WERI-Rb-1 (cell line): ENCODE measurements around the gene ZNF692.

ENCODE experiments used
- DNase-seq: peaks from one replicate; pipeline ENCODE4 v3.0.0-alpha.2; 2020
- H3K27ac ChIP-seq: fragments of 250-450 bp; sonication (Bioruptor Pico); 2 replicates; pipeline ENCODE4 v1.5.1; 2020; ENCODE audit warnings: mild to moderate bottlenecking, moderate library complexity
- H3K27me3 ChIP-seq: fragments of 250-450 bp; sonication (Bioruptor Pico); 2 replicates; pipeline ENCODE4 v1.5.1; 2021; ENCODE audit warnings: mild to moderate bottlenecking, low read depth, moderate library complexity; ENCODE audit not compliant: insufficient read depth, severe bottlenecking
- H3K36me3 ChIP-seq: fragments of 250-450 bp; sonication (Bioruptor Pico); 2 replicates; pipeline ENCODE4 v1.5.1; 2020; ENCODE audit warnings: mild to moderate bottlenecking, moderate library complexity
- H3K4me3 ChIP-seq: 2 replicates; pipeline ENCODE4 v1.5.1; 2011; ENCODE audit warnings: low read depth, mild to moderate bottlenecking, control low read depth, low read length
- H3K9me3 ChIP-seq: fragments of 250-450 bp; sonication (Bioruptor Pico); 2 replicates; pipeline ENCODE4 v1.5.1; 2021; ENCODE audit warnings: mild to moderate bottlenecking, moderate library complexity; ENCODE audit not compliant: severe bottlenecking
- CTCF ChIP-seq: IDR thresholded peaks from 2 replicates; pipeline ENCODE4 v1.5.1; 2011; ENCODE audit warnings: low read depth, mild to moderate bottlenecking, control low read depth, inconsistent platforms, low read length

Gene ZNF692

GRCh38 chr1:248823517-248824001, 35.3 kb downstream of the ZNF692 start:
- DNase-seq: no peak
- TF ChIP-seq CTCF: no peak
- Histone ChIP-seq H3K27ac (no peak overlapping the region), H3K4me3 (no peak overlapping the region), H3K9me3 (no peaks in the 10 kb centered on the region), H3K27me3 (no peaks in the 10 kb centered on the region), H3K36me3 (peaks cover 42% of the 10 kb centered on the region)

GRCh38 chr1:248822148-248823032, 36.5 kb downstream of the ZNF692 start:
- no peak overlapping the region for H3K4me3 ChIP-seq
- H3K27me3 ChIP-seq: no peaks in the 10 kb centered on the region
- TF ChIP-seq CTCF: no peak
- no peaks in the 10 kb centered on the region for H3K9me3 ChIP-seq
- DNase-seq: no peak
- H3K36me3 ChIP-seq: peaks cover 42% of the 10 kb centered on the region
- no peak overlapping the region for H3K27ac ChIP-seq

GRCh38 chr1:248821641-248822040, 37.2 kb downstream of the ZNF692 start:
- Histone ChIP-seq H3K27me3 (no peaks in the 10 kb centered on the region), H3K9me3 (no peaks in the 10 kb centered on the region), H3K4me3 (no peak overlapping the region), H3K36me3 (peaks cover 47% of the 10 kb centered on the region), H3K27ac (no peak overlapping the region)
- DNase-seq: no peak
- no peak for TF ChIP-seq CTCF

- TF ChIP-seq CTCF: no peak
- H3K4me3 ChIP-seq: no peak overlapping the region
These were observed 37.8 kb downstream of the ZNF692 start for GRCh38 chr1:248821101-248821500.

GRCh38 chr1:248820041-248820585, 38.8 kb downstream of the ZNF692 start:
- Histone ChIP-seq H3K9me3 (no peaks in the 10 kb centered on the region), H3K27ac (no peak overlapping the region), H3K27me3 (no peaks in the 10 kb centered on the region), H3K4me3 (no peak overlapping the region), H3K36me3 (peaks cover 60% of the 10 kb centered on the region)
- DNase-seq: no peak
- TF ChIP-seq CTCF: no peak

More at GRCh38 chr1:248821101-248821500, 37.8 kb downstream of the ZNF692 start:
- Histone ChIP-seq H3K27ac (no peak overlapping the region), H3K36me3 (peaks cover 50% of the 10 kb centered on the region), H3K27me3 (no peaks in the 10 kb centered on the region), H3K9me3 (no peaks in the 10 kb centered on the region)
- no peak for DNase-seq
